ENCODE results near the gene BUD31.

The BUD31 gene

DNA sequence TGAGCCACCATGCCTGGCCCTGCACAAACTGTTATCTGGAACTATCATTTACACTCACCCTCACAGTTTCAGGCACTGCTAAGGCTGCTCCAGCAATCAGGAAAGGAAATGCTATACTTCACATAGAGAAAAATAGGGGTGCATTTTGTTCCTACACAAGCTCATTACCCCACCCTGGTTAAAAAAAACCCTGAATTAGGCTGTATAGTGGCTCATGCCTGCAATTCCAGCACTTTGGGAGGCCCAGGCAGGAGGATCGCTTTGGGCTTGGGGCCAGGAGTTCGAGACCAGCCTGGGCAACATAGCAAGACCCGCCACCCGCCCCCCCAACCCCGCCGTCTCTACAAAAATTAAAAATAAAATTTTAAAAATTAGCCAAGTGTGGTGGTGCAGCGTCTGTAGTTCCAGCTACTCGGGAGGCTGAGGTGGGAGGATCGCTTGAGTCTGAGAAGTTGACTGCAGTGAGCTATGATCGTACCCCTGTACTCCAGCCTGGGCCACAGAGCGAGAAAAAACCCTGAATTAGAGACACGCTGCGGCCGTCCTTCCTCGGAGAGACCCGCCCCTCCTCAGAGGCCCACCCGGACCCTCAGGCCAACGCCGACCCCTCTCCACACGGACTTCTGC, 29.3 kb downstream of the BUD31 start:
- no peak overlapping the region for H3K23ac ChIP-seq (ENCODE audit: low read length)
- H3K9ac ChIP-seq (ENCODE audit: low read length), result peak overlapping the region; percentile 74
- peaks cover 30% of the 10 kb centered on the region for H3K79me2 ChIP-seq (ENCODE audit: control insufficient read depth, insufficient read depth, low read length)
- H3K4ac ChIP-seq (ENCODE audit: low read depth, low read length), result no peak overlapping the region
- H3K4me3 ChIP-seq (ENCODE audit: low read length), result peak overlapping the region; percentile 55
- no CpG with 5 or more reads among the region's 20 CpGs for WGBS (ENCODE audit: extremely low coverage, insufficient coverage, low lambda C conversion rate)
- no peak for DNase-seq
- no peak overlapping the region for H2AK5ac ChIP-seq (ENCODE audit: low read length)
- peaks cover 6% of the 10 kb centered on the region for H3K36me3 ChIP-seq (ENCODE audit: control insufficient read depth, insufficient read depth, low read length)
- H3K18ac ChIP-seq (ENCODE audit: low read length), result peak overlapping the region; percentile 22
- no peak overlapping the region for H2BK15ac ChIP-seq (replicated peaks; ENCODE audit: low read depth)
- H3K27ac ChIP-seq (ENCODE audit: low read depth, low read length), result no peak overlapping the region
- H3K4me2 ChIP-seq (ENCODE audit: low read length), result peak overlapping the region; percentile 64
- peak overlapping the region; percentile 98 for H3K56ac ChIP-seq (ENCODE audit: low read length)
- H3K27me3 ChIP-seq (ENCODE audit: insufficient read depth, low read length, poor library complexity), result no peaks in the 10 kb centered on the region
- H4K5ac ChIP-seq (ENCODE audit: low read length), result no peak overlapping the region
- H3K79me1 ChIP-seq (ENCODE audit: low read length), result peaks cover 21% of the 10 kb centered on the region
- H2BK5ac ChIP-seq (ENCODE audit: low read length), result no peak overlapping the region
- no peaks in the 10 kb centered on the region for H3K4me1 ChIP-seq (ENCODE audit: control insufficient read depth, low read depth, low read length)
- no peak overlapping the region for H2BK120ac ChIP-seq (ENCODE audit: low read depth, low read length)
- no peak overlapping the region for H4K8ac ChIP-seq (ENCODE audit: low read depth, low read length)

GRCh38 chr7:99438573-99439480, 30.1 kb downstream of the BUD31 start, which contains the start of the genes CPSF4 and PTCD1:
CPSF4 (plus strand) TSS chr7:99438943; CDS start chr7:99439083, 140 bp downstream.
PTCD1 (minus strand) TSS chr7:99438798; CDS start chr7:99435242, 3,556 bp downstream.
- H3K4me3 ChIP-seq (ENCODE audit: low read length), result peak within 1 kb of the TSS; percentile 88
- no CpG with 5 or more reads among the region's 89 CpGs for WGBS (ENCODE audit: extremely low coverage, insufficient coverage, low lambda C conversion rate)
- peaks cover 4% of the 10 kb centered on the region for H3K36me3 ChIP-seq (ENCODE audit: control insufficient read depth, insufficient read depth, low read length)

DNA sequence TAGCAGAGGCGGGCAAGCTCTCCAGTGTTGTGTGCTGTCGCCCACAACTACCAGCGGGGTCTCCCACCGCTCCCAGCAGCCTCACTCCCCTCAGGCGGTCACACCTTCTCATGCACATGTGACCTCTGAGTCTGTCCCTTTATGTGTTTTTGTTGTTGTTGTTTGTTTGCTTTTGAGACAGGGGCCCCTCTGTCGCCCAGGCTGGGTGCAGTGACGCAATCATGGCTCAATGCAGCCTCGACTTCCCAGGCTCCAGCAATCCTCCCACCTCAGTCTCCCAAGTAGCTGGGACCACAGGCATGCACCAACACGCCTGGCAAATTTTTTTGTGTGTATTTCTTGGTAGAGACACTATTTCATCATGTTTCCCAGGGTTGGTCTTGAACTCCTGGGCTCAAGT, 31.4 kb downstream of the BUD31 start:
- no peak overlapping the region for H2BK5ac ChIP-seq (ENCODE audit: low read length)
- DNase-seq, result peak; percentile 53
- H2BK15ac ChIP-seq (replicated peaks; ENCODE audit: low read depth), result no peak overlapping the region
- H4K5ac ChIP-seq (ENCODE audit: low read length), result no peak overlapping the region
- no peak overlapping the region for H3K56ac ChIP-seq (ENCODE audit: low read length)
- H3K23ac ChIP-seq (ENCODE audit: low read length), result no peak overlapping the region
- no peak overlapping the region for H3K4me2 ChIP-seq (ENCODE audit: low read length)
- no peak overlapping the region for H3K18ac ChIP-seq (ENCODE audit: low read length)
- peaks cover 30% of the 10 kb centered on the region for H3K79me2 ChIP-seq (ENCODE audit: control insufficient read depth, insufficient read depth, low read length)
- H3K4me3 ChIP-seq (ENCODE audit: low read length), result no peak overlapping the region
- H2BK120ac ChIP-seq (ENCODE audit: low read depth, low read length), result no peak overlapping the region
- no peak overlapping the region for H2AK5ac ChIP-seq (ENCODE audit: low read length)
- H4K8ac ChIP-seq (ENCODE audit: low read depth, low read length), result no peak overlapping the region
- no peak overlapping the region for H3K27ac ChIP-seq (ENCODE audit: low read depth, low read length)
- peaks cover 9% of the 10 kb centered on the region for H3K36me3 ChIP-seq (ENCODE audit: control insufficient read depth, insufficient read depth, low read length)
- no peaks in the 10 kb centered on the region for H3K4me1 ChIP-seq (ENCODE audit: control insufficient read depth, low read depth, low read length)
- H3K79me1 ChIP-seq (ENCODE audit: low read length), result peaks cover 21% of the 10 kb centered on the region
- H3K9ac ChIP-seq (ENCODE audit: low read length), result peak overlapping the region; percentile 10
- no peaks in the 10 kb centered on the region for H3K27me3 ChIP-seq (ENCODE audit: insufficient read depth, low read length, poor library complexity)
- no CpG with 5 or more reads among the region's 9 CpGs for WGBS (ENCODE audit: extremely low coverage, insufficient coverage, low lambda C conversion rate)
- H3K4ac ChIP-seq (ENCODE audit: low read depth, low read length), result no peak overlapping the region

More at GRCh38 chr7:99438573-99439480, 30.1 kb downstream of the BUD31 start, which contains the start of the genes CPSF4 and PTCD1:
- Histone ChIP-seq H3K56ac (ENCODE audit: low read length) (peak within 1 kb of the TSS; percentile 98), H2BK15ac (replicated peaks; ENCODE audit: low read depth) (no peak within 1 kb of the TSS), H3K79me1 (ENCODE audit: low read length) (peaks cover 21% of the 10 kb centered on the region), H2AK5ac (ENCODE audit: low read length) (no peak within 1 kb of the TSS), H3K18ac (ENCODE audit: low read length) (peak within 1 kb of the TSS; percentile 88), H3K23ac (ENCODE audit: low read length) (no peak within 1 kb of the TSS), H3K4ac (ENCODE audit: low read depth, low read length) (peak within 1 kb of the TSS; percentile 96), H3K27ac (ENCODE audit: low read depth, low read length) (peak within 1 kb of the TSS; percentile 98), H3K4me1 (ENCODE audit: control insufficient read depth, low read depth, low read length) (no peaks in the 10 kb centered on the region), H3K79me2 (ENCODE audit: control insufficient read depth, insufficient read depth, low read length) (peaks cover 30% of the 10 kb centered on the region), H4K8ac (ENCODE audit: low read depth, low read length) (peak within 1 kb of the TSS; percentile 98), H2BK5ac (ENCODE audit: low read length) (peak within 1 kb of the TSS; percentile 76), H3K4me2 (ENCODE audit: low read length) (peak within 1 kb of the TSS; percentile 84), H4K5ac (ENCODE audit: low read length) (no peak within 1 kb of the TSS), H3K9ac (ENCODE audit: low read length) (peak within 1 kb of the TSS; percentile 98), H2BK120ac (ENCODE audit: low read depth, low read length) (peak within 1 kb of the TSS; percentile 19), H3K27me3 (ENCODE audit: insufficient read depth, low read length, poor library complexity) (no peaks in the 10 kb centered on the region)
- peak; percentile 97 for DNase-seq

DNA sequence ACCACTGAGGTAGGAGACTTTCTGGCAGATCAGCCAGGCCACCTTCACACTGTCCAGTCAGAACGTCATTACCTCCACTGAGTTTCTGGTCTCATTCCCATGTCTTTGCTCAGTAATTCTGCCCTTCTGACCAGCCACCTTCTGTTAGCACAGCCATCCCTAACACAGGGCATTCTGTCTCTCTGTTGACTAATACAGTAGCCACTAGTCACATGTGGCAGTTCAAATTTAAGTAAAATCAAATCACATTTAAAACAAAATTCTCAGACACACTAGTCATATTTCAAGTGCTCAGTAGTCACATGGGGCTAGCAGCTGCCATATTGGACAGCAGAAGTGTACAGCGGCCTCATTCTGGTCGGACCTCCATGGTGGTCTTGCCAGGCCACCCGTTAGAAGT, 37.3 kb downstream of the BUD31 start:
- no peak overlapping the region for H2BK120ac ChIP-seq (ENCODE audit: low read depth, low read length)
- H2BK5ac ChIP-seq (ENCODE audit: low read length), result no peak overlapping the region
- DNase-seq, result no peak
- H3K23ac ChIP-seq (ENCODE audit: low read length), result no peak overlapping the region
- H3K27me3 ChIP-seq (ENCODE audit: insufficient read depth, low read length, poor library complexity), result no peaks in the 10 kb centered on the region
- no peak overlapping the region for H3K4me2 ChIP-seq (ENCODE audit: low read length)
- H3K4ac ChIP-seq (ENCODE audit: low read depth, low read length), result no peak overlapping the region
- no peak overlapping the region for H2BK15ac ChIP-seq (replicated peaks; ENCODE audit: low read depth)
- H3K27ac ChIP-seq (ENCODE audit: low read depth, low read length), result no peak overlapping the region
- no peak overlapping the region for H3K9ac ChIP-seq (ENCODE audit: low read length)
- no peak overlapping the region for H4K5ac ChIP-seq (ENCODE audit: low read length)
- H3K36me3 ChIP-seq (ENCODE audit: control insufficient read depth, insufficient read depth, low read length), result peaks cover 21% of the 10 kb centered on the region
- WGBS (ENCODE audit: extremely low coverage, insufficient coverage, low lambda C conversion rate), result no CpG with 5 or more reads among the region's 4 CpGs
- H4K8ac ChIP-seq (ENCODE audit: low read depth, low read length), result no peak overlapping the region
- H3K79me1 ChIP-seq (ENCODE audit: low read length), result peaks cover 5% of the 10 kb centered on the region
- H3K79me2 ChIP-seq (ENCODE audit: control insufficient read depth, insufficient read depth, low read length), result peaks cover 4% of the 10 kb centered on the region
- no peak overlapping the region for H3K56ac ChIP-seq (ENCODE audit: low read length)
- H2AK5ac ChIP-seq (ENCODE audit: low read length), result no peak overlapping the region
- no peaks in the 10 kb centered on the region for H3K4me1 ChIP-seq (ENCODE audit: control insufficient read depth, low read depth, low read length)
- H3K4me3 ChIP-seq (ENCODE audit: low read length), result no peak overlapping the region
- no peak overlapping the region for H3K18ac ChIP-seq (ENCODE audit: low read length)

DNA sequence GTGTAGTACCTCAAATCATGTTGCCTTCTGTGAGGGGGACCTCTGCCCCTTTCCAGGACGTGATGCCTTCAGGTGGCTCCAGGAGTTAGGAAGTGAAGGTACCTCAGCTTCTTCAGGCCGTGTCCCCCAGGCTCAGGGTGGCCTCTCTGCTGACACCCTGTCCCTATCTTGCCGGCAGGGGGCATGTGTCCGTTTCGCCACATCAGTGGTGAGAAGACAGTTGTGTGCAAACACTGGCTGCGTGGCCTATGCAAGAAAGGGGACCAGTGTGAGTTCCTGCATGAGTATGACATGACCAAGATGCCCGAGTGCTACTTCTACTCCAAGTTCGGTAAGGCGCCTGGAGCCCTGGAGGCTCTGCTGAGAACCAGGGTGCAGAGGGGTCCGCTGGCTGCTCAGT, 39.2 kb downstream of the BUD31 start:
- no peak overlapping the region for H4K8ac ChIP-seq (ENCODE audit: low read depth, low read length)
- no peak overlapping the region for H3K4me3 ChIP-seq (ENCODE audit: low read length)
- no peaks in the 10 kb centered on the region for H3K4me1 ChIP-seq (ENCODE audit: control insufficient read depth, low read depth, low read length)
- H3K23ac ChIP-seq (ENCODE audit: low read length), result no peak overlapping the region
- no peaks in the 10 kb centered on the region for H3K79me2 ChIP-seq (ENCODE audit: control insufficient read depth, insufficient read depth, low read length)
- peaks cover 21% of the 10 kb centered on the region for H3K36me3 ChIP-seq (ENCODE audit: control insufficient read depth, insufficient read depth, low read length)
- no peak overlapping the region for H3K27ac ChIP-seq (ENCODE audit: low read depth, low read length)
- peaks cover 2% of the 10 kb centered on the region for H3K79me1 ChIP-seq (ENCODE audit: low read length)
- no peak overlapping the region for H4K5ac ChIP-seq (ENCODE audit: low read length)
- H3K9ac ChIP-seq (ENCODE audit: low read length), result no peak overlapping the region
- no peak overlapping the region for H2BK5ac ChIP-seq (ENCODE audit: low read length)
- no peak for DNase-seq
- no peak overlapping the region for H2BK15ac ChIP-seq (replicated peaks; ENCODE audit: low read depth)
- H2BK120ac ChIP-seq (ENCODE audit: low read depth, low read length), result no peak overlapping the region
- H3K18ac ChIP-seq (ENCODE audit: low read length), result no peak overlapping the region
- no peak overlapping the region for H3K4ac ChIP-seq (ENCODE audit: low read depth, low read length)
- WGBS (ENCODE audit: extremely low coverage, insufficient coverage, low lambda C conversion rate), result no CpG with 5 or more reads among the region's 10 CpGs
- no peak overlapping the region for H3K56ac ChIP-seq (ENCODE audit: low read length)
- no peaks in the 10 kb centered on the region for H3K27me3 ChIP-seq (ENCODE audit: insufficient read depth, low read length, poor library complexity)
- H3K4me2 ChIP-seq (ENCODE audit: low read length), result no peak overlapping the region
- H2AK5ac ChIP-seq (ENCODE audit: low read length), result no peak overlapping the region

Data from mesendoderm (in vitro differentiated cells).